Ishikawa (cell line): Measurements from ENCODE around the gene TNFSF13B.

Experiments used
- CEBPB ChIP-seq: IDR thresholded peaks from 2 replicates; pipeline ENCODE4 v1.6.1; 2012
- CREB1 ChIP-seq: IDR thresholded peaks from 2 replicates; pipeline ENCODE4 v1.6.1; 2012; ENCODE audit warnings: low read depth
- EGR1 ChIP-seq: IDR thresholded peaks from 2 replicates; pipeline ENCODE4 v1.6.1; 2012
- EP300 ChIP-seq: IDR thresholded peaks from 2 replicates; pipeline ENCODE4 v1.6.1; 2012; ENCODE audit warnings: borderline replicate concordance
- FOXM1 ChIP-seq: IDR thresholded peaks from 2 replicates; pipeline ENCODE4 v1.6.1; 2012; ENCODE audit warnings: low read depth, borderline replicate concordance
- MAX ChIP-seq: IDR thresholded peaks from 2 replicates; pipeline ENCODE4 v1.6.1; 2012
- NFIC ChIP-seq: IDR thresholded peaks from 2 replicates; pipeline ENCODE4 v1.6.1; 2012
- RAD21 ChIP-seq: IDR thresholded peaks from 2 replicates; pipeline ENCODE4 v1.6.1; 2012; ENCODE audit warnings: low read depth
- REST ChIP-seq: IDR thresholded peaks from 2 replicates; pipeline ENCODE4 v1.6.1; 2012; ENCODE audit warnings: low read depth, mild to moderate bottlenecking
- TAF1 ChIP-seq: IDR thresholded peaks from 2 replicates; pipeline ENCODE4 v1.6.1; 2012; ENCODE audit warnings: low read depth, mild to moderate bottlenecking
- TCF12 ChIP-seq: IDR thresholded peaks from 2 replicates; pipeline ENCODE4 v1.6.1; 2012; ENCODE audit warnings: low read depth
- TEAD4 ChIP-seq: IDR thresholded peaks from 2 replicates; pipeline ENCODE4 v1.6.1; 2012
- USF1 ChIP-seq: IDR thresholded peaks from 2 replicates; pipeline ENCODE4 v1.6.1; 2012
- YY1 ChIP-seq: IDR thresholded peaks from 2 replicates; pipeline ENCODE4 v1.6.1; 2012; ENCODE audit warnings: low read depth

GRCh38 chr13:108276060-108276459 lies 6.5 kb downstream of the TNFSF13B start:
- TF ChIP-seq TAF1, result no peak
- no peak for TF ChIP-seq TCF12
- TF ChIP-seq CEBPB, result no peak
- TF ChIP-seq MAX, result no peak
- no peak for TF ChIP-seq EP300
- no peak for TF ChIP-seq FOXM1
- no peak for TF ChIP-seq RAD21
- TF ChIP-seq CREB1, result no peak
- no peak for TF ChIP-seq REST
- no peak for TF ChIP-seq USF1
- no peak for TF ChIP-seq EGR1
- no peak for TF ChIP-seq NFIC
- no peak for TF ChIP-seq YY1
- TF ChIP-seq TEAD4, result no peak
